HG03175 (cell line): ENCODE measurements around the gene PELI1.
"Not testable (repeated sequence)": the region's sequence is repeated elsewhere in the genome, so short reads cannot be mapped to it uniquely, and the experiment has no call there.

Source experiments
- ATAC-seq: cut with Tn5 transposase; IDR thresholded peaks from one replicate; pipeline ENCODE4 v1.9.1; 2021; ENCODE audit warnings: mild to moderate bottlenecking, moderate library complexity; ENCODE audit not compliant: unreplicated experiment

PELI1 gene

GRCh38 chr2:64124168-64124567, 20.1 kb downstream of the PELI1 start:
- ATAC-seq = no peak

GRCh38 chr2:64123740-64124139, 20.5 kb downstream of the PELI1 start:
- no peak for ATAC-seq

- no peak for ATAC-seq
Measured at GRCh38 chr2:64122358-64122757, 21.9 kb downstream of the PELI1 start.

- no peak for ATAC-seq
Measured at GRCh38 chr2:64120928-64121327, 23.3 kb downstream of the PELI1 start.

GRCh38 chr2:64120008-64120407, 24.2 kb downstream of the PELI1 start:
- no peak for ATAC-seq

- ATAC-seq = no peak
Measured at GRCh38 chr2:64119369-64119768, 24.9 kb downstream of the PELI1 start.

- no peak for ATAC-seq
Measured at GRCh38 chr2:64115808-64116598, 28.2 kb downstream of the PELI1 start.

GRCh38 chr2:64114912-64115277, 29.3 kb downstream of the PELI1 start:
- peak; percentile 51 for ATAC-seq

GRCh38 chr2:64114063-64114911, 29.9 kb downstream of the PELI1 start:
- peak; percentile 54 for ATAC-seq

GRCh38 chr2:64112016-64112415, 32.2 kb downstream of the PELI1 start:
- ATAC-seq = no peak

GRCh38 chr2:64111426-64111825, 32.8 kb downstream of the PELI1 start:
- no peak for ATAC-seq

GRCh38 chr2:64108666-64109241, 35.5 kb downstream of the PELI1 start:
- no peak for ATAC-seq

GRCh38 chr2:64106481-64106880, 37.7 kb downstream of the PELI1 start:
- peak; percentile 10 for ATAC-seq

GRCh38 chr2:64105670-64106461, 38.4 kb downstream of the PELI1 start:
- ATAC-seq = peak; percentile 60

- no peak for ATAC-seq
Measured at GRCh38 chr2:64104933-64105332, 39.3 kb downstream of the PELI1 start.

- not testable (repeated sequence) for ATAC-seq
Measured at GRCh38 chr2:64102736-64103135, 41.5 kb downstream of the PELI1 start.

- ATAC-seq = peak; percentile 45
Measured at GRCh38 chr2:64101141-64101591, 43.1 kb downstream of the PELI1 start.

GRCh38 chr2:64100584-64100983, 43.6 kb downstream of the PELI1 start:
- not testable (repeated sequence) for ATAC-seq

- no peak for ATAC-seq
Measured at GRCh38 chr2:64094663-64095382, 49.4 kb downstream of the PELI1 start.

GRCh38 chr2:64093341-64093740, 50.9 kb downstream of the PELI1 start:
- ATAC-seq = no peak
